HG02763 (cell line): Measurements from ENCODE around the gene OR52H1.

Source experiments
- ATAC-seq: cut with Tn5 transposase; IDR thresholded peaks from one replicate; pipeline ENCODE4 v1.9.1; 2021; ENCODE audit warnings: mild to moderate bottlenecking, moderate library complexity; ENCODE audit not compliant: unreplicated experiment

The OR52H1 gene

GRCh38 chr11:5536482-5536881 is 11.9 kb downstream of the OR52H1 start:
- no peak for ATAC-seq

DNA sequence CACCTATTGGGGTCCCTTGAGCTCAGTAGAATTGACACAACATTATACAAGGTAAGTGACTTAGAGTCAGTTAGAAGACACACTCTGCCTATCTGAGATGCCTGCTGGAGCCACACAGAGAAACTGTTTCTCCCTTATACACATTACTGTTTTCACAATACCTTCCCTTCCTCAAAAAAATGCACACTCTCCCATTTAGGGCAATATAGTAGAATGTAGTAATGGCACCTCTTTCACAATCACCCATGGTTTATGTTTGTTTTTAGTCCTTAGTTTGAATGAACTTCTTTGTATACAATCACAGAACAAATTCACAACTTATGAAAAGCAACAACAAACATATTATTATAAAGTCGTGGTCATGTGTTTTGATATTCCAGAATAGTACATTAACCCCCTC is 14.3 kb downstream of the OR52H1 start:
- ATAC-seq, result no peak

- ATAC-seq, result no peak
Measured at GRCh38 chr11:5531053-5531831, 17.1 kb downstream of the OR52H1 start.

- no peak for ATAC-seq
Measured at GRCh38 chr11:5528495-5528894, 19.8 kb downstream of the OR52H1 start.

DNA sequence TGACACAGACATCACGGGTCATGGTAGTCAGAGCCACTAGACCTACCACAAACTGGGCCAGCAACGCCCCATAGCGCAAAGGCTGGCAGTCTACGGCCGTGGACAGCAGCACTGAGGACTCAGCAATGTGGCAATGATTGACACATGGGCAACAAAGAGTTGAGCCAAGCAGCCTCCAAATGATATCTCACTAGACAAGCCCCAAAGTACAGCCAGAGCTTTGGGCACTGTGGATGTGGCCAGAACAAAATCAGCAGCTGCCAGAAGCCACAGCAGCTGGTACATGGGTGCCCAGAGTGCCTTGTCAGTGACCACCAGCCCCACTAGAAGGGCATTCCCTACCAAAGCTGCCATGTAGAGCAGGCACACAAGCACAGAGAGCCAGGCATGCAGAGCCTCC is 20.6 kb downstream of the OR52H1 start:
- ATAC-seq, result no peak

DNA sequence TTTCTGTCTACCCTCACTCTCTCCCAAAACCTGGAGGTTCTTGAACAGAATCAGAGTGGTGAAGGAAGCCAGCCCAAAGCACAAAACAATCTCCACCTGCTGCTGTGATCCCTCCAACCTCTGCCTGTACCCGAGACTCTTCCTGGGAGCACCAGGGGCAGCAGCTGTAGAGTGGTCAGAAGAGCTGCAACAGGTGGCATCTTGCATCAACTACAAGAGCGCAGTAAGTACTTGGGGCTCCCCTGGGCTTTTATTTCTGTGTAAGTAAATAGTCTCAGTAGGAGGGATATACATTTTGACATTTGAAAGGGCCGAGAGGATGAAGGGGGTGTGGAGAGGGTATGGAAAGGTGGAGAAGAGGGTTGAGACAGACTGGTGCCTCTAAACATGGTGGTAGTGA is 23.6 kb downstream of the OR52H1 start:
- ATAC-seq, result no peak

DNA sequence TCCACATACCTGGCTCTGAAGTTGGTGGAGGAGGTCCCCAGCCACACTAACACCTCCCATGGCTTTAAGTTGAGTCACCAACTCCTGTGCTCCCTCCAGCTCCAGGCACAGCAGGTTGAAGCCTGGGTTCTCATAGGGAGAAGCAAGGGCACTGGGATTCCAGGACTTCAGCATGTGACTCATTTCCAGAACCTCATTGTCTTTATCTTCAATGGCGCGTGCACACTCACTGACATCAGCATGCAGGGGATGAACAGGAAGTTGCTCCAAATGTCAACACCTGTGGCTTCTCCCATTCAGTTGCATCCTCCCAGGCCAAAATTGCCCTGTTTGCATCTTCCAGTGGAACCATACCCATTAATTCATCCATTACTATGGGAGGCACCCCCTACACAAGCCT is 26.0 kb downstream of the OR52H1 start:
- no peak for ATAC-seq

DNA sequence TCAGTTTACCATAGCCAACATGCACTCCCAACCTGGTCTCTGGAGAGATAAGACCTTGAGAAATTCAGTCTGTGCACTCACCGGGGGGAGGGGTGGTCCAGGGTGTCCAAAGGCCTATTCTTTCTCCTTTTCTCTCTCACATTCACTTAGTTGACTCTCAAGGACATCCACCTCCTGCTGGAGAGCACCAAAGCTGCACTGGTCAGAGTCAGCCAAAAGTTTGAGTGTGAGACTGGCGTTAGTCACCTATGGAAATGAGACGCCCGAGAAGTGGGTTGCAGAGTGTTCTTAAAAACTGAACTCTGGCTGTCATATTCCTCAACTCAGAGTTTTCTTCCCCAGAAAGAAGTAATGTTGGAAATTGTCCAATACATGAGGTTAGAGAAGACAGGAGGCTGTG is 26.8 kb downstream of the OR52H1 start:
- ATAC-seq, result no peak

DNA sequence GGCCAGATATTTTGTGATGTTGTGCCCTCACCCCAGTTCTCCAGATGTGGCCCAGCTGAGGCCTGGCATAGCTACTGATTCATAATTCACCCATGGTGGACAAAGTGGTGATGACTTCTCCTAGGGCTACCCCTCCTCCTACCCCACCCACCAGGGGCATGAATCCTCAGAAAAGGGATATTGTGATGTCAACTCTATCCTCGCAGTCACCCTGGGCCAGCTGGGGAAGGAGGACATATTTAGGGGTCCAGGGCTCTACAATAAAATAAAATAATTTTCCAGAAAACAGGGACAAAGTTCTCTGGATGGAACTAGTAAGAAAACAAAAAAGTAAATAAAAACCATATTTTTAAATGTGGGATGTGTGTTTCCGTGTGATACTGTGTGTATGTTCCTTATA is 31.7 kb downstream of the OR52H1 start, which contains the start of gene UBQLNL:
UBQLNL (minus strand) TSS at position 101 of the 400 bp plus-strand sequence. CDS start 258 bp downstream, outside the sequence.
- no peak for ATAC-seq

GRCh38 chr11:5514841-5515240 is 33.5 kb downstream of the OR52H1 start:
- no peak for ATAC-seq

- ATAC-seq, result no peak
Measured at GRCh38 chr11:5509803-5510202, 38.5 kb downstream of the OR52H1 start, which contains the start of gene UBQLN3. Gene UBQLN3, minus strand, starts transcription at chr11:5509957. Its CDS starts 399 bp downstream, at chr11:5509558.

DNA sequence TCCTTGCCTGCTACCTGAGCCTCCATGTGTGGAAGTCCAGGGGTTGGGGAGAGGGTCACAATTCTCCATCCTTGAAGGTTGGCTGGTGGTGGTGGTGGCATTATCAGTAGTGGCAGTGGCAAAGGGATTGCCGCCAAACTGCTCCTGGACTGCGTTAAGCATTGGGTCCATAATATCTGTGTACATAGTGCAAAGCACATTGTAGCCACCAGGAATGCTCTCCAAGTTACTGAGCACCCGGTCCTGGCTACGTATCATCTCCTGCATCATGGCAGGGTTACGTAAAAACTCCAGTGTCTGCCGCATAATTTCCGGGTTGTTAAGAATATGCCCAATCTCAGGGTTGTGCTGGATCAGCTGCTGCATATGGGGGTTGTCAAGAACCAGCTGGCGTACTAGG is 39.7 kb downstream of the OR52H1 start:
- ATAC-seq, result no peak

GRCh38 chr11:5507933-5508305 is 40.4 kb downstream of the OR52H1 start:
- ATAC-seq, result no peak

DNA sequence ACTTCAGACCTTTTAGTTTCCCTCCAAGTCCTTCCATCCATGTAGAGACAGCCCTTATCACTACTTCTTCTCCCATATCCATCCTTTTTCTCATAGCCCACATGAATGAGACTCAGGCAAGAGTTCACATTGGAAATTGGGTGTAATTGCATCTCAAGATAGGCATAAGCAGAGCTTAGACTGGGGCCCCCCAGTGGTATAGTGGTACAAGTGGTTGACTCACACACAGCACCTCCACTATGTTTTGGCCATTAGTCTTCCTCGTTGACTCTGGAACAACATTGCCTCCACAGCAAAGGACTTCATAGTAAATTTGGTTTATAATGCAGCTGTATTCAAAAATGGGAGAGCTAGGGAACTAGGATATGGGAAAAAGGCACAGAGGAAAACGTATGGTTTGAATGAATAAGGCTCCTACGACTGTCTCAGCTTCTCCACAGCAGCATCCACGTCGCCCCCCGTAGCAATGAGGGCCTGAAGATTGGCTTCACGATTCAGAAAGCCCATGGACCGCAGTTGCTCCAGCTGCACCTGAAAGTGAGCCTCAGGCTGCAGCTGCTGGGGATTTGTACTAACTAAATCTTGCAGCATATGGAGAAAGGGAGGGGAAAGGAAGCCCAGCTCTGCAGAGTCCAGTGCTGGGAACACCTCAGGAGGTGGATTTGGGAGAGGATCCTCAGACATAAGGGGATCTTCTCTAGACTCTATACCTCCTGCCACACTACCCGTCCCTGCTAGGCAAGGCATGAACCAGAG is 41.0 kb downstream of the OR52H1 start:
- ATAC-seq, result no peak

DNA sequence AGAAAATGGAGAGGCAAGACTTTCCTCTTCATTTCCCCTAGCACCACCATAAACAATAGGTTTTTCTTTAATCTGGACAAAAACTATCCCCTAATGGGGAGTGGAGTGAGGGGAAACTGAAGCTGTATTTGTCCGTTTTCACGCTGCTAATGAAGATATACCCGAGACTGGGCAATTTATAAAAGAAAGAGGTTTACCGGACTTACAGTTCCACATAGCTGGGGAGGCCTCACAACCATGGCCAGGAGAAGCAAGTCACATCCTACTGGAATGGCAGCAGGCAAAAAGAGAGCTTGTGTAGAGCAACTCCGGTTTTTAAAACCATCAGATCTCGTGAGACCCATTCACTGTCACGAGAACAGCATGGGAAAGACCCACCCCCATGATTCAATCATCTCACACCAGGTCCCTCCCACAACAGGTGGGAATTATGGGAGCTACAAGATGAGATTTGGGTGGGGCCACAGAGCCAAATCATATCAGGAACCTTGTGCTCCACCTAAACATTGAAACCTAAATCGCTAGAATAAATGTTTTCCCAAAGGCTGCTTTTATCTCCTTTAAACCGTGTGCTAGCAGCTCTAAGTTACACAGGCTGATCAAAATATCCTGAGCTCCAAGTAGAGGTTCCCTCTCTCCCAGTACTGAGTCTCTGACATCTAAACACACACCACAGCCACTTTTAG is 42.8 kb downstream of the OR52H1 start:
- ATAC-seq, result no peak

GRCh38 chr11:5504403-5504921 is 43.9 kb downstream of the OR52H1 start:
- ATAC-seq, result no peak

DNA sequence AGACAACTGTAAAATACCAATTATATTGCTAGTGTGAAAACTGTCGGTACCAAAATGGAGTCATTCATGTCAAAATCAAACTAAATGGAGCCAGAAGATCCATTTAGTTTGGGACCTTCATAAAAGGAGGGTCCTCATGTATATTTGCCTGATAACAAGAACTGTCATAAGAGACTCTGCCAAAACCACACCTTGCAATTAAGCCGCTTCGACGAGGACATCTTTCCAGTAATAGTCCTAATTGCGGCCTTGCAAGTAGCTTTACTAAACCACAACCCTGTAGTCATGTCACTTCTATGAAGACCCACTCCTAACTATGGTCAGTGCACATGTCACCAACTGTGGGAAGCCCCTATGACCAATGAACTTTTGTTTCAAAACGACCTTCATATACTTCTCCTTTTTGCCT is 47.9 kb downstream of the OR52H1 start:
- ATAC-seq, result no peak

DNA sequence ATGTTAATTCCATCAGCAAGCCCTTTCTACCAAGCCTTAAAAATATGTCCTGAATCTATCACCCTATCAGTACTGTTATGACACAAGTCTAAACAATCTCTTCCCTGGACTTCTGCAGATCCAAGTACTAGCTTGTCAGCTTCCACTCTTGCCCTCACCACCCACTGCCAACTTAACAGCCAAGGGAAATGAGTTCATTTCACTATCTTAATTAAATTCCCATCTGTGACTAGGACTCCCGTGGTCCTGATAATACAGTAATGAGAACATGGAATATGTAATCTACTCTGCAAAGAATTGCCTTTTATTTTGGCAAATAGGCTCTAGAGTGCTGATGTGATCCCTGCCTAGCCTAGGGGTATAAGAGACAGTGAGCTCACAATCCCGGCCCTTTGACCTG is 48.7 kb downstream of the OR52H1 start:
- ATAC-seq, result no peak
